Keratinocyte (primary cell): Measurements from ENCODE around the gene KCNG2. TPM values are rescaled to one million over a fixed set of nuclear protein-coding genes. Genes with fewer than 3 reads are reported as not detected.

Source experiments
- DNase-seq: peaks from one replicate; pipeline ENCODE4 v3.0.0-alpha.2; 2011; ENCODE audit warnings: low read depth, missing footprints, low spot score
- FAIRE-seq: peaks from 2 replicates; lab custom pipeline; 2011; peaks lifted over from hg19 to GRCh38; lab: Jason Lieb, UNC
- H2AFZ ChIP-seq: 2 replicates; pipeline ENCODE4 v1.6.0; 2012; ENCODE audit warnings: low read length, control low read depth, inconsistent platforms; ENCODE audit not compliant: control insufficient read depth
- H3K27ac ChIP-seq: 2 replicates; pipeline ENCODE4 v1.5.1; 2011; ENCODE audit warnings: low read length; ENCODE audit not compliant: control insufficient read depth, insufficient read depth
- H3K27me3 ChIP-seq: 3 replicates; pipeline ENCODE4 v1.6.0; 2011; ENCODE audit warnings: low read length; ENCODE audit not compliant: control insufficient read depth, insufficient read depth; ENCODE audit errors: extremely low read depth
- H3K36me3 ChIP-seq, 2 experiments: 2 replicates in 1 of 2; 3 replicates in 1 of 2; pipeline ENCODE4 v1.5.1; 2011; ENCODE audit warnings: low read length in 2 of 2, mild to moderate bottlenecking in 1 of 2; ENCODE audit not compliant: control insufficient read depth in 2 of 2, insufficient read depth in 2 of 2; ENCODE audit errors: extremely low read depth in 1 of 2
- H3K4me1 ChIP-seq: 3 replicates; pipeline ENCODE4 v1.5.1; 2011; ENCODE audit warnings: low read length; ENCODE audit not compliant: control insufficient read depth, insufficient read depth; ENCODE audit errors: extremely low read depth
- H3K4me2 ChIP-seq: 3 replicates; pipeline ENCODE4 v1.6.0; 2011; ENCODE audit warnings: low read depth, low read length; ENCODE audit not compliant: control insufficient read depth, insufficient read depth; ENCODE audit errors: extremely low read depth
- H3K4me3 ChIP-seq, 3 experiments: fragments of 200-600 bp in 1 of 3; sonication (generic) in 1 of 3; 2 replicates in 2 of 3; 3 replicates in 1 of 3; pipeline ENCODE4 v1.5.1; 2011 to 2016; ENCODE audit warnings: low read length in 3 of 3, mild to moderate bottlenecking in 3 of 3, control low read depth in 2 of 3, inconsistent platforms in 1 of 3, low read depth in 1 of 3, mixed read lengths in 1 of 3, mixed run types in 1 of 3, moderate library complexity in 1 of 3; ENCODE audit not compliant: control insufficient read depth in 2 of 3, insufficient read depth in 2 of 3; ENCODE audit errors: extremely low read depth in 1 of 3
- H3K79me2 ChIP-seq: 2 replicates; pipeline ENCODE4 v1.6.0; 2012; ENCODE audit warnings: low read length; ENCODE audit not compliant: control insufficient read depth, insufficient read depth
- H3K9ac ChIP-seq: 3 replicates; pipeline ENCODE4 v1.6.0; 2011; ENCODE audit warnings: low read length; ENCODE audit not compliant: control insufficient read depth, insufficient read depth; ENCODE audit errors: extremely low read depth
- H3K9me1 ChIP-seq: 3 replicates; pipeline ENCODE4 v1.6.0; 2011; ENCODE audit warnings: low read length; ENCODE audit not compliant: control insufficient read depth, insufficient read depth; ENCODE audit errors: extremely low read depth
- H3K9me3 ChIP-seq: 2 replicates; pipeline ENCODE4 v1.5.1; 2012; ENCODE audit warnings: low read depth, low read length; ENCODE audit not compliant: control insufficient read depth
- H4K20me1 ChIP-seq: 3 replicates; pipeline ENCODE4 v1.6.0; 2011; ENCODE audit warnings: low read length; ENCODE audit not compliant: control insufficient read depth, insufficient read depth; ENCODE audit errors: extremely low read depth
- EZH2 ChIP-seq: IDR thresholded peaks from one replicate; pipeline ENCODE4 v1.6.1; 2012; ENCODE audit warnings: inconsistent platforms, mild to moderate bottlenecking, low read length, moderate library complexity
- dilution Hi-C: fragments of 300-500 bp; cut with MboI; formaldehyde crosslinking; loops from one replicate; pipeline ENCODE4 v1.7.0; 2020; ENCODE audit warnings: low sequenced_read_pairs; ENCODE audit not compliant: extremely low pct_ligation_motif_present
- polyA plus RNA-seq, 5 experiments: library from polyadenylated mRNA; depleted of rRNA in 3 of 5; stranded (reverse) in 3 of 5; stranded (forward) in 1 of 5; unstranded in 1 of 5; fragments of >200 nt; gene quantifications; 1 replicate in 1 of 5; 2 replicates in 3 of 5; 3 replicates in 1 of 5; pipeline versions ENCODE4 v1.2.1 to v1.2.3, GENCODE V29; 2011 to 2012; ENCODE audit warnings: missing spikeins in 2 of 5, low read depth in 1 of 5, low replicate concordance in 1 of 5
- TF ChIP-seq, protein P1 (sequence below), 3 experiments: IDR thresholded peaks in 1 of 3; conservative IDR thresholded peaks in 1 of 3; optimal IDR thresholded peaks in 1 of 3; 2 replicates in 2 of 3; 3 replicates in 1 of 3; pipeline versions ENCODE3 to v1.5.1; 2011; ENCODE audit warnings: low read length in 3 of 3, mild to moderate bottlenecking in 3 of 3, moderate library complexity in 2 of 3, control low read depth in 1 of 3, inconsistent platforms in 1 of 3; ENCODE audit not compliant: insufficient read depth in 2 of 3; ENCODE audit errors: extremely low read depth in 1 of 3

Gene KCNG2
- polyA plus RNA-seq, 1 donor (not counting 4 experiments of a cell fraction or from before 2014, with no cell fraction given) = not detected

DNA sequence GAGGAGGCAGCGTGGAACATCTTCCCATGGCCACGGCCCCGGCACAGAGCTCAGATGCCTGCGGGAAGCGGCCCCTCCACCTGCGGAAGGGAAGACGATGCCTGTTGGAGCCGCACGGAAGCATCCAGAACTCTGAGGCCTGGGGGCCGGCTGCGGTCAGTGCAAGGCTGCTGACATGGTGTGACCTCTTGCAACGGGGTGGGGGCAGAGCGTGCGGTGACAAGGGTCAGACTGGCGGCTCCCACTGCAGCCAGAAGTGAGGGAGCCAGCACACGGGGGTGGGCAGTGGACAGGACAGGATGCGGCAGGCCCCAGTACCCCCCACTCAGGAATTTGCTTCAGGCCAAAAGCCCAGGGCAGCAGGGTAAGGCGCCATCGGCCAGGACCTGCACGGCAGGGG lies 104.9 kb downstream of the KCNG2 start:
- H3K9ac ChIP-seq = no peak overlapping the region
- no peaks in the 10 kb centered on the region for H3K9me1 ChIP-seq
- no peak overlapping the region for H3K4me3 ChIP-seq
- H2AFZ ChIP-seq = no peak overlapping the region
- H3K4me2 ChIP-seq = no peak overlapping the region
- peaks cover 8% of the 10 kb centered on the region for H3K4me1 ChIP-seq
- dilution Hi-C loops = no loop called here
- H3K36me3 ChIP-seq = peaks cover 9 to 10% of the 10 kb centered on the region in 2 experiments
- H3K27ac ChIP-seq = no peak overlapping the region
- DNase-seq = no peak
- FAIRE-seq = no peak
- no peaks in the 10 kb centered on the region for H3K27me3 ChIP-seq
- TF ChIP-seq, protein P1, sequence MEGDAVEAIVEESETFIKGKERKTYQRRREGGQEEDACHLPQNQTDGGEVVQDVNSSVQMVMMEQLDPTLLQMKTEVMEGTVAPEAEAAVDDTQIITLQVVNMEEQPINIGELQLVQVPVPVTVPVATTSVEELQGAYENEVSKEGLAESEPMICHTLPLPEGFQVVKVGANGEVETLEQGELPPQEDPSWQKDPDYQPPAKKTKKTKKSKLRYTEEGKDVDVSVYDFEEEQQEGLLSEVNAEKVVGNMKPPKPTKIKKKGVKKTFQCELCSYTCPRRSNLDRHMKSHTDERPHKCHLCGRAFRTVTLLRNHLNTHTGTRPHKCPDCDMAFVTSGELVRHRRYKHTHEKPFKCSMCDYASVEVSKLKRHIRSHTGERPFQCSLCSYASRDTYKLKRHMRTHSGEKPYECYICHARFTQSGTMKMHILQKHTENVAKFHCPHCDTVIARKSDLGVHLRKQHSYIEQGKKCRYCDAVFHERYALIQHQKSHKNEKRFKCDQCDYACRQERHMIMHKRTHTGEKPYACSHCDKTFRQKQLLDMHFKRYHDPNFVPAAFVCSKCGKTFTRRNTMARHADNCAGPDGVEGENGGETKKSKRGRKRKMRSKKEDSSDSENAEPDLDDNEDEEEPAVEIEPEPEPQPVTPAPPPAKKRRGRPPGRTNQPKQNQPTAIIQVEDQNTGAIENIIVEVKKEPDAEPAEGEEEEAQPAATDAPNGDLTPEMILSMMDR (optimal IDR thresholded peaks at IDR 0.05 in 1 of 3, IDR thresholded peaks at IDR 0.05 in 1 of 3, conservative IDR thresholded peaks at IDR 0.05 in 1 of 3; ENCODE audit: extremely low read depth in 1 of 3, insufficient read depth in 2 of 3, low read length in 3 of 3) = no peak
- no peak for TF ChIP-seq EZH2
- no peaks in the 10 kb centered on the region for H4K20me1 ChIP-seq
- peaks cover 18% of the 10 kb centered on the region for H3K9me3 ChIP-seq
- no peaks in the 10 kb centered on the region for H3K79me2 ChIP-seq

DNA sequence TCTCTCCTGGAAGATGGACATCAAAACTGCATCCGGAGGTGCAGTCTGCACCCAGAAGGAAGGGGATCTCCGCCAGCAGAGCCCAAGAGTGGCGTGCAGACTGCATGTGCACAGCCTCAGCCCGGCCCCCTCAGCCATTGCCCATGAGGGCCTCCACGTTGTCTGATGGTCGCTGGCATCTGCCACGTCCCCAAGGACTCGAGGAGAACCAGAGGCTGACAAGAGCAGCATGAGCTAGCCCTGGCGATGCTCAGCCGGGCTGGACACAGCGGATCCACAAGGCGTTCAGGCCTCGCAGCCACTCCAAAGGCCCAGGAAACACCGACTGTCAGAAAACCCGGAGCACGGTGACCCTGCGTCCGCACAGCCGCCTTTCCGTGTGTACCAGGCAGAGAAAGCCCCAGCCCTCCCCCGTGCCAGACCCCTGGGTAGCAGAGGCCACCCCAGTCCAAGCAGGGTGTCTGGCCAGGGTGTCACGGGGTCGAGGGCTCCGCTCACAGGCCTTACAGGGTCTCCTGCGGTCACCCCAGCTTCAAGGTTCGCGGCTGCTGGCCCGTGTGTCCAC lies 105.4 kb downstream of the KCNG2 start:
- DNase-seq (no peak), FAIRE-seq (no peak)
- no peaks in the 10 kb centered on the region for H3K79me2 ChIP-seq
- no peak overlapping the region for H3K4me2 ChIP-seq
- TF ChIP-seq, protein P1 (optimal IDR thresholded peaks at IDR 0.05 in 1 of 3, IDR thresholded peaks at IDR 0.05 in 1 of 3, conservative IDR thresholded peaks at IDR 0.05 in 1 of 3; ENCODE audit: extremely low read depth in 1 of 3, insufficient read depth in 2 of 3, low read length in 3 of 3) = no peak
- no peaks in the 10 kb centered on the region for H3K9me1 ChIP-seq
- no peaks in the 10 kb centered on the region for H4K20me1 ChIP-seq
- no peak overlapping the region for H3K27ac ChIP-seq
- dilution Hi-C loops = no loop called here
- no peak overlapping the region for H3K4me3 ChIP-seq
- peaks cover 8% of the 10 kb centered on the region for H3K4me1 ChIP-seq
- peaks cover 9 to 10% of the 10 kb centered on the region in 2 experiments for H3K36me3 ChIP-seq
- peaks cover 13% of the 10 kb centered on the region for H3K9me3 ChIP-seq
- H2AFZ ChIP-seq = no peak overlapping the region
- no peak overlapping the region for H3K9ac ChIP-seq
- no peaks in the 10 kb centered on the region for H3K27me3 ChIP-seq
